Measurements from ENCODE around the gene PDE4B.
"Not testable (repeated sequence)": the region's sequence is repeated elsewhere in the genome, so short reads cannot be mapped to it uniquely, and the experiment has no call there.

The PDE4B gene

GRCh38 chr1:65998763-65999583, 206.3 kb downstream of the PDE4B start:
- no peak for DNase-seq
- in situ Hi-C loops (cut with HindIII; ENCODE audit: low pct_ligation_motif_present, low sequenced_read_pairs) = no loop called here
- H3K27me3 ChIP-seq (replicated peaks) = no peaks in the 10 kb centered on the region
- H3K36me3 ChIP-seq (replicated peaks) = no peaks in the 10 kb centered on the region
- TF ChIP-seq CTCF (IDR thresholded peaks at IDR 0.05; ENCODE audit: low read depth, low read length, missing control alignments) = no peak
- H3K4me3 ChIP-seq (ENCODE audit: low read depth, low read length) = no peak overlapping the region
- no peak overlapping the region for H3K27ac ChIP-seq

GRCh38 chr1:66000033-66000637, 207.4 kb downstream of the PDE4B start:
- Histone ChIP-seq H3K27me3 (replicated peaks) (no peaks in the 10 kb centered on the region), H3K36me3 (replicated peaks) (no peaks in the 10 kb centered on the region), H3K27ac (no peak overlapping the region), H3K4me3 (ENCODE audit: low read depth, low read length) (no peak overlapping the region)
- no peak for TF ChIP-seq CTCF (IDR thresholded peaks at IDR 0.05; ENCODE audit: low read depth, low read length, missing control alignments)
- in situ Hi-C loops (cut with HindIII; ENCODE audit: low pct_ligation_motif_present, low sequenced_read_pairs) = no loop called here
- no peak for DNase-seq

GRCh38 chr1:66003690-66004089, 211.0 kb downstream of the PDE4B start:
- TF ChIP-seq CTCF (IDR thresholded peaks at IDR 0.05; ENCODE audit: low read depth, low read length, missing control alignments) = no peak
- no peaks in the 10 kb centered on the region for H3K27me3 ChIP-seq (replicated peaks)
- H3K4me3 ChIP-seq (ENCODE audit: low read depth, low read length) = no peak overlapping the region
- H3K27ac ChIP-seq = no peak overlapping the region
- no peaks in the 10 kb centered on the region for H3K36me3 ChIP-seq (replicated peaks)
- no peak for DNase-seq
- in situ Hi-C loops (cut with HindIII; ENCODE audit: low pct_ligation_motif_present, low sequenced_read_pairs) = no loop called here

GRCh38 chr1:66006534-66006933, 213.8 kb downstream of the PDE4B start:
- DNase-seq; in situ Hi-C loops (cut with HindIII; ENCODE audit: low pct_ligation_motif_present, low sequenced_read_pairs); H3K27me3 ChIP-seq (replicated peaks); H3K4me3 ChIP-seq (ENCODE audit: low read depth, low read length); H3K27ac ChIP-seq; H3K36me3 ChIP-seq (replicated peaks): not testable (repeated sequence)

- no peak for TF ChIP-seq CTCF (IDR thresholded peaks at IDR 0.05; ENCODE audit: low read depth, low read length, missing control alignments)
These were observed 219.6 kb downstream of the PDE4B start for GRCh38 chr1:66012106-66012784.

GRCh38 chr1:66013371-66013770, 220.7 kb downstream of the PDE4B start:
- in situ Hi-C loops (cut with HindIII; ENCODE audit: low pct_ligation_motif_present, low sequenced_read_pairs) = no loop called here
- no peak for TF ChIP-seq CTCF (IDR thresholded peaks at IDR 0.05; ENCODE audit: low read depth, low read length, missing control alignments)
- DNase-seq = no peak
- H3K27ac ChIP-seq = no peak overlapping the region
- no peak overlapping the region for H3K4me3 ChIP-seq (ENCODE audit: low read depth, low read length)
- H3K27me3 ChIP-seq (replicated peaks) = no peaks in the 10 kb centered on the region
- H3K36me3 ChIP-seq (replicated peaks) = no peaks in the 10 kb centered on the region

More at GRCh38 chr1:66012106-66012784, 219.6 kb downstream of the PDE4B start:
- H3K27me3 ChIP-seq (replicated peaks) = no peaks in the 10 kb centered on the region
- H3K36me3 ChIP-seq (replicated peaks) = no peaks in the 10 kb centered on the region
- in situ Hi-C loops (cut with HindIII; ENCODE audit: low pct_ligation_motif_present, low sequenced_read_pairs) = no loop called here
- no peak for DNase-seq
- H3K27ac ChIP-seq = no peak overlapping the region
- no peak overlapping the region for H3K4me3 ChIP-seq (ENCODE audit: low read depth, low read length)
